ENCODE results near the gene LILRA2. TPM values are rescaled to one million over a fixed set of nuclear protein-coding genes. Genes with fewer than 3 reads are reported as not detected.

Gene LILRA2
- total and polyA plus RNA-seq, 2 of the 13 experiments (the other 11 are each of a cell fraction or from before 2014, with no cell fraction given): 0.53 TPM; not detected in 1

GRCh38 chr19:54551950-54552912 lies 21.4 kb upstream of the LILRA2 start:
- Histone ChIP-seq H3K27ac (ENCODE audit: extremely low read length, insufficient read depth, low read length) (no peak overlapping the region), H3K9me3 (ENCODE audit: low read length) (no peaks in the 10 kb centered on the region), H2AFZ (ENCODE audit: low read length) (no peak overlapping the region), H3K36me3 (replicated peaks in 1 of 2; ENCODE audit: control insufficient read depth in 1 of 2, insufficient read depth in 2 of 2, low read length in 2 of 2) (no peaks in the 10 kb centered on the region), H4K20me1 (ENCODE audit: insufficient read depth, low read length) (no peaks in the 10 kb centered on the region), H3K4me1 (ENCODE audit: insufficient read depth, low read length) (no peaks in the 10 kb centered on the region), H3K4me2 (ENCODE audit: low read depth, low read length) (no peak overlapping the region), H3K4me3 (replicated peaks in 1 of 3; ENCODE audit: insufficient read depth in 1 of 3, low read depth in 2 of 3, low read length in 3 of 3) (no peak overlapping the region), H3K27me3 (ENCODE audit: control insufficient read depth in 1 of 2, insufficient read depth in 2 of 2, low read length in 2 of 2) (no peaks in the 10 kb centered on the region), H3K9ac (ENCODE audit: insufficient read depth, low read depth, low read length) (no peak overlapping the region), H3K79me2 (ENCODE audit: insufficient read depth, low read length) (no peaks in the 10 kb centered on the region)
- no peak for TF ChIP-seq ZNF329 (CRISPR knock-in tag; IDR thresholded peaks at IDR 0.05; ENCODE audit: low read depth)
- TF ChIP-seq ARNT (IDR thresholded peaks at IDR 0.05): peak; percentile 16; the same call in 1 of the 2 replicates
- DNase-seq (ENCODE audit: low spot score): no peak
- FAIRE-seq: no peak
- WGBS (ENCODE audit: low lambda C conversion rate): 56% methylated on average over 12 of the region's 22 CpGs
- ATAC-seq: no peak
- ChIA-PET POLR2A (no interaction called here), CTCF (ENCODE audit: low intra/inter-chr PET ratio, low total read pairs) (no interaction called here)
- in situ Hi-C loops (cut with HindIII; ENCODE audit: extremely low pct_ligation_motif_present, low pct_unique_long_range_greater_than_20kb): no loop called here
- intact Hi-C loops (cut with micrococcal nuclease; ENCODE audit: unreplicated experiment): no loop called here
- BruUV-seq (replicated peaks): no TSS peak

- intact Hi-C loops (cut with micrococcal nuclease; ENCODE audit: unreplicated experiment): no loop called here
- no peak for TF ChIP-seq ETV5 (CRISPR knock-in tag; IDR thresholded peaks at IDR 0.05; ENCODE audit: borderline replicate concordance)
- no peak for TF ChIP-seq SNAPC2 (CRISPR knock-in tag; IDR thresholded peaks at IDR 0.05)
- TF ChIP-seq TBX3 (IDR thresholded peaks at IDR 0.05; ENCODE audit: borderline replicate concordance): no peak
- no peak for TF ChIP-seq THAP7 (CRISPR knock-in tag; IDR thresholded peaks at IDR 0.05)
- no peak for TF ChIP-seq KLF9 (CRISPR knock-in tag; IDR thresholded peaks at IDR 0.05; ENCODE audit: low read depth)
- no peak for TF ChIP-seq ATF7 (IDR thresholded peaks at IDR 0.05)
- TF ChIP-seq ATF7 (CRISPR knock-in tag; IDR thresholded peaks at IDR 0.05): no peak
- no peak for TF ChIP-seq REST (IDR thresholded peaks at IDR 0.05; ENCODE audit: borderline replicate concordance in 1 of 2, low read depth in 1 of 2, low read length in 2 of 2)
- no peak for TF ChIP-seq ZNF124 (CRISPR knock-in tag; IDR thresholded peaks at IDR 0.05)
- TF ChIP-seq HDAC2 (CRISPR knock-in tag; IDR thresholded peaks at IDR 0.05): no peak
- no peak for TF ChIP-seq ZNF580 (CRISPR knock-in tag; IDR thresholded peaks at IDR 0.05; ENCODE audit: borderline replicate concordance, low read depth)
These were observed 20.7 kb upstream of the LILRA2 start for GRCh38 chr19:54552913-54553310.

More at GRCh38 chr19:54552913-54553310, 20.7 kb upstream of the LILRA2 start:
- Histone ChIP-seq H3K4me3 (replicated peaks in 1 of 3; ENCODE audit: insufficient read depth in 1 of 3, low read depth in 2 of 3, low read length in 3 of 3) (no peak overlapping the region), H3K4me1 (ENCODE audit: insufficient read depth, low read length) (no peaks in the 10 kb centered on the region), H3K79me2 (ENCODE audit: insufficient read depth, low read length) (no peaks in the 10 kb centered on the region), H3K27me3 (ENCODE audit: control insufficient read depth in 1 of 2, insufficient read depth in 2 of 2, low read length in 2 of 2) (no peaks in the 10 kb centered on the region), H3K4me2 (ENCODE audit: low read depth, low read length) (no peak overlapping the region), H3K9ac (ENCODE audit: insufficient read depth, low read depth, low read length) (no peak overlapping the region), H3K36me3 (replicated peaks in 1 of 2; ENCODE audit: control insufficient read depth in 1 of 2, insufficient read depth in 2 of 2, low read length in 2 of 2) (no peaks in the 10 kb centered on the region), H3K27ac (ENCODE audit: extremely low read length, insufficient read depth, low read length) (no peak overlapping the region), H2AFZ (ENCODE audit: low read length) (no peak overlapping the region), H4K20me1 (ENCODE audit: insufficient read depth, low read length) (no peaks in the 10 kb centered on the region), H3K9me3 (ENCODE audit: low read length) (no peaks in the 10 kb centered on the region)
- 42% methylated on average over 10 of the region's 15 CpGs for WGBS (ENCODE audit: low lambda C conversion rate)
- DNase-seq (ENCODE audit: low spot score): no peak
- no peak for ATAC-seq
- FAIRE-seq: no peak
- CTCF ChIA-PET (ENCODE audit: low intra/inter-chr PET ratio, low total read pairs): no interaction called here
- BruUV-seq (replicated peaks): no TSS peak
- in situ Hi-C loops (cut with HindIII; ENCODE audit: extremely low pct_ligation_motif_present, low pct_unique_long_range_greater_than_20kb): no loop called here
- POLR2A ChIA-PET: no interaction called here
